Endodermal cell (in vitro differentiated cells): Measurements from ENCODE around the gene KDM5B. TPM values are rescaled to one million over a fixed set of nuclear protein-coding genes. Genes with fewer than 3 reads are reported as not detected.
"Not testable (repeated sequence)": the region's sequence is repeated elsewhere in the genome, so short reads cannot be mapped to it uniquely, and the experiment has no call there.

Experiments
- DNase-seq: peaks from one replicate; pipeline ENCODE4 v3.0.0-alpha.2; 2017
- H3K27ac ChIP-seq: 2 replicates; pipeline ENCODE4 v1.5.1; 2013; ENCODE audit warnings: mild to moderate bottlenecking, low read depth, low read length, moderate library complexity
- H3K27me3 ChIP-seq: 2 replicates; pipeline ENCODE4 v1.6.1; 2013; ENCODE audit warnings: mild to moderate bottlenecking, low read length, moderate library complexity; ENCODE audit not compliant: insufficient read depth, control insufficient read depth, poor library complexity, severe bottlenecking
- H3K36me3 ChIP-seq: 2 replicates; pipeline ENCODE4 v1.7.0; 2013; ENCODE audit warnings: mild to moderate bottlenecking, low read length, moderate library complexity; ENCODE audit not compliant: control insufficient read depth, insufficient read depth
- H3K4me1 ChIP-seq: one replicate; pipeline ENCODE4 v1.7.0; 2013; ENCODE audit warnings: low read length; ENCODE audit not compliant: control insufficient read depth, insufficient read depth
- H3K4me3 ChIP-seq: 2 replicates; pipeline ENCODE4 v1.5.1; 2013; ENCODE audit warnings: mild to moderate bottlenecking, low read length, moderate library complexity
- H3K9ac ChIP-seq: 2 replicates; pipeline ENCODE4 v1.6.1; 2013; ENCODE audit warnings: mild to moderate bottlenecking, low read length, moderate library complexity; ENCODE audit not compliant: poor library complexity, severe bottlenecking; ENCODE audit errors: extremely low read depth
- H3K9me3 ChIP-seq: 2 replicates; pipeline ENCODE4 v1.6.1; 2013; ENCODE audit warnings: mild to moderate bottlenecking, low read length, moderate library complexity; ENCODE audit not compliant: control insufficient read depth
- H3K27ac Mint-ChIP-seq: 2 replicates; pipeline ENCODE4 v1.8.0; 2020; ENCODE audit warnings: mixed read lengths
- H3K27me3 Mint-ChIP-seq: 2 replicates; pipeline ENCODE4 v1.8.0; 2021; ENCODE audit warnings: mild to moderate bottlenecking, mixed read lengths; ENCODE audit not compliant: insufficient read depth
- H3K36me3 Mint-ChIP-seq: 2 replicates; pipeline ENCODE4 v1.8.0; 2020; ENCODE audit warnings: low read depth, mixed read lengths
- H3K4me1 Mint-ChIP-seq: 2 replicates; pipeline ENCODE4 v1.8.0; 2020; ENCODE audit warnings: mixed read lengths
- H3K4me3 Mint-ChIP-seq: 2 replicates; pipeline ENCODE4 v1.8.0; 2020; ENCODE audit warnings: mild to moderate bottlenecking, moderate library complexity, mixed read lengths
- H3K9me3 Mint-ChIP-seq: 2 replicates; pipeline ENCODE4 v1.8.0; 2020; ENCODE audit warnings: mild to moderate bottlenecking, mixed read lengths
- WGBS, 2 experiments: methylation state at CpG; one replicate each; pipeline versions ENCODE4 v1.1.5 to v1.1.7; 2013; ENCODE audit warnings: missing lambda C conversion rate in 2 of 2, mixed read lengths in 1 of 2; ENCODE audit not compliant: insufficient coverage in 1 of 2, insufficient read length in 1 of 2; 5-methylcytosine and 5-hydroxymethylcytosine counted together
- total RNA-seq, 2 donors: library from RNA; stranded (reverse); fragmentation: NEBNext Ultra II Directional in 1 of 2; extraction: Animal tissue kit (Norgen Biotek cat#: 25700) in 1 of 2; gene quantifications; 2 replicates in 1 of 2; 3 replicates in 1 of 2; pipeline ENCODE4 v1.2.1, GENCODE V29; 2021
- TF ChIP-seq, protein P1 (sequence below): fragments of 200-600 bp; sonication (generic); conservative IDR thresholded peaks from 2 replicates; pipeline ENCODE4 v1.5.0; 2021; ENCODE audit warnings: antibody characterized with exemption, mild to moderate bottlenecking

KDM5B gene
- total RNA-seq, 2 donors from 2014 or later: 207 to 219 TPM

DNA sequence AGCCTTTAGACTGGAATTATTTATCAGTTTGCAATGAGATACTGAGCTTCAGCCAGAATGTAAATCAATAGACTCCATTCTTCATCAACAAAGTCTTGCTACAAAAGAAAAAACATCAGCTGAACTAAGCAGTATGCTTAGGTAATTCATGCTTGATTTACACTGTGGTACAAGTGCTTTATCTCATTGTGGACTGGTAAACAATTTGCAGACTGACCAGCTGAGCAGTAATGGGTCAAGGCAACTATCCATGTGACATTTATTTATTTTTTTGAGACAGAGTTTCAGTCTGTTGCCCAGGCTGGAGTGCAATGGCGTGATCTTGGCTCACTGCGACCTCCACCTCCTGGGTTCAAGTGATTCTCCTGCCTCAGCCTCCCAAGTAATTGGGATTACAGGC lies 58.2 kb downstream of the KDM5B start:
- Mint-ChIP-seq H3K4me1 (no peaks in the 10 kb centered on the region), H3K4me3 (no peak overlapping the region), H3K27ac (no peak overlapping the region), H3K27me3 (no peaks in the 10 kb centered on the region), H3K9me3 (peaks cover under 1% of the 10 kb centered on the region), H3K36me3 (peaks cover 87% of the 10 kb centered on the region)
- no peak overlapping the region for H3K4me3 ChIP-seq
- H3K4me1 ChIP-seq: no peaks in the 10 kb centered on the region
- no peak for DNase-seq
- TF ChIP-seq, protein P1, sequence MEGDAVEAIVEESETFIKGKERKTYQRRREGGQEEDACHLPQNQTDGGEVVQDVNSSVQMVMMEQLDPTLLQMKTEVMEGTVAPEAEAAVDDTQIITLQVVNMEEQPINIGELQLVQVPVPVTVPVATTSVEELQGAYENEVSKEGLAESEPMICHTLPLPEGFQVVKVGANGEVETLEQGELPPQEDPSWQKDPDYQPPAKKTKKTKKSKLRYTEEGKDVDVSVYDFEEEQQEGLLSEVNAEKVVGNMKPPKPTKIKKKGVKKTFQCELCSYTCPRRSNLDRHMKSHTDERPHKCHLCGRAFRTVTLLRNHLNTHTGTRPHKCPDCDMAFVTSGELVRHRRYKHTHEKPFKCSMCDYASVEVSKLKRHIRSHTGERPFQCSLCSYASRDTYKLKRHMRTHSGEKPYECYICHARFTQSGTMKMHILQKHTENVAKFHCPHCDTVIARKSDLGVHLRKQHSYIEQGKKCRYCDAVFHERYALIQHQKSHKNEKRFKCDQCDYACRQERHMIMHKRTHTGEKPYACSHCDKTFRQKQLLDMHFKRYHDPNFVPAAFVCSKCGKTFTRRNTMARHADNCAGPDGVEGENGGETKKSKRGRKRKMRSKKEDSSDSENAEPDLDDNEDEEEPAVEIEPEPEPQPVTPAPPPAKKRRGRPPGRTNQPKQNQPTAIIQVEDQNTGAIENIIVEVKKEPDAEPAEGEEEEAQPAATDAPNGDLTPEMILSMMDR: no peak
- H3K27me3 ChIP-seq: no peaks in the 10 kb centered on the region
- no peak overlapping the region for H3K27ac ChIP-seq
- H3K9me3 ChIP-seq: peaks cover 10% of the 10 kb centered on the region
- WGBS, 2 experiments: 96 to 100% methylated on average over 2 of the region's 2 CpGs
- H3K9ac ChIP-seq: no peak overlapping the region
- H3K36me3 ChIP-seq: peaks cover 98% of the 10 kb centered on the region

DNA sequence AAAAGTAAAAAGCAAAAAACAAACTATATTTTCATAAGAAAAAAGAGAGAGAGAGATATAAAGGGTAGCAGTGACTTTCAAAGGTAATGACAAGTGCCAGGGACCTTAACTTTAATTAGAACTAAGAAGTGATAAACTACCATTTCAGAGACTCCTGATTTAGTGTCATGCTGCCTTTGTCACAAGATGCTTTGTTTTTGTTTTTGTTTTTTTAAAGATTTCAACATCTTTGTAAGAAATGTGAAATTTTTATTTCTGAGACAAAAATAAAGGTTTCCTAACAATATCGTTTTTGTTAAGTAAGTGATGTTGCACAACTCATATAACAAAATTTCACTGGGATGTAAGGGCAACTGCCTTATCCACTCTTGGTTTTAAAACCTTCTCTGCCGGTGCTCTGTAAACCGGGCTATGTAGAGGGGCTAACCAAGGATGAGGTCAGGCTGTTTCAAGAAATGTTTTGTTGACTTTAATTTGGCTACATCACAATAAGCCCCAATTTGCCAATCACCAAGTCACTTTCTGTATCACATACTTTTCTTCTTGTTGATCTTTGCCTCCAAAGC lies 62.8 kb downstream of the KDM5B start:
- Histone ChIP-seq H3K9ac (no peak overlapping the region), H3K9me3 (peaks cover 37% of the 10 kb centered on the region), H3K4me1 (no peaks in the 10 kb centered on the region), H3K27me3 (no peaks in the 10 kb centered on the region), H3K27ac (no peak overlapping the region), H3K4me3 (no peak overlapping the region), H3K36me3 (peaks cover 100% of the 10 kb centered on the region)
- Mint-ChIP-seq H3K36me3 (peaks cover 88% of the 10 kb centered on the region), H3K4me1 (no peaks in the 10 kb centered on the region), H3K27ac (no peak overlapping the region), H3K9me3 (peaks cover 5% of the 10 kb centered on the region), H3K27me3 (no peaks in the 10 kb centered on the region), H3K4me3 (no peak overlapping the region)
- no peak for DNase-seq
- WGBS, 2 experiments: 99 to 100% methylated on average over 2 to 3 of the region's 3 CpGs
- TF ChIP-seq, protein P1: no peak

DNA sequence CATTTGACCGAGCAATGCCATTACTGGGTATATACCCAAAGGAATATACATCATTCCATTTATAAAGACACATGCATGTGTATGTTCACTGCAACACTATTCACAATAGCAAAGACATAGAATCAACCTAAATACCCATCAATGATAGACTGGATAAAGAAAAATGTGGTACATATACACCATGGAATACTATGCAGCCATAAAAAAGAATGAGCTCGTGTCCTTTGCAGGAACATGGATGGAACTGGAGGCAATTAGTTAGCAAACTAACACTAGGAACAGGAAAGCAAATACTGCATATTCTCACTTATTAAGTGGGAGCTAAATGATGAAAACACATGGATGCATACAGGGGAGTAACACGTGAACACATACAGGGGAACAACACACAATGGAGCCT lies 63.5 kb downstream of the KDM5B start:
- H3K27ac ChIP-seq, DNase-seq, H3K27ac Mint-ChIP-seq, H3K9ac ChIP-seq, H3K27me3 Mint-ChIP-seq, H3K4me1 Mint-ChIP-seq, H3K9me3 Mint-ChIP-seq, H3K4me3 ChIP-seq, H3K4me1 ChIP-seq, H3K27me3 ChIP-seq, H3K4me3 Mint-ChIP-seq: not testable (repeated sequence)
- peaks cover 87% of the 10 kb centered on the region for H3K36me3 Mint-ChIP-seq
- 90 to 96% methylated on average over 2 to 3 of the region's 3 CpGs for WGBS, 2 experiments
- peaks cover 95% of the 10 kb centered on the region for H3K36me3 ChIP-seq
- peaks cover 37% of the 10 kb centered on the region for H3K9me3 ChIP-seq

DNA sequence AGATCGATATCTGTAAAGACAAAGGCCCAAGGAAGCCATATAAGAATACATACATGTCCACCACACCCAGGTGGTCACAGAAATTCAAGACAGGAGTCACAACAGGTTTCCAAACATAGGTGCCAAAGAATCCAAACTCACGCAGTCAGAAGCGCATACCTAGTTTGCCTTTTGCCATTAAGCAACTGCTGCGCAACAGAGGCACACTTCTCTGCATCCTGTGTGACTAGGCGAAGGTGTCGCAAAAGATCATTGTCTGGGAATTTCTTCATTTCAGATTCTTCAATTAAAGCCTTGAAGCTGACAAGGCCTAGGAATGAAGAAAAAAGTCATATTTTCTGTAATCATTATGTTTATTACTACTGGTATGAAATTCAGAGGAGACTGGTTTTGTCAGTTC lies 65.7 kb downstream of the KDM5B start:
- H3K36me3 Mint-ChIP-seq: peaks cover 79% of the 10 kb centered on the region

More for the DNA sequence above, 65.7 kb downstream of the KDM5B start:
- WGBS, 2 experiments: 97% methylated on average over 5 to 6 of the region's 6 CpGs
- Histone ChIP-seq H3K27me3 (no peaks in the 10 kb centered on the region), H3K9me3 (peaks cover 37% of the 10 kb centered on the region), H3K27ac (no peak overlapping the region), H3K9ac (no peak overlapping the region), H3K4me1 (no peaks in the 10 kb centered on the region), H3K4me3 (no peak overlapping the region), H3K36me3 (peaks cover 89% of the 10 kb centered on the region)
- no peak overlapping the region for H3K27ac Mint-ChIP-seq
- no peaks in the 10 kb centered on the region for H3K27me3 Mint-ChIP-seq
- H3K9me3 Mint-ChIP-seq: peaks cover 5% of the 10 kb centered on the region
- no peak overlapping the region for H3K4me3 Mint-ChIP-seq
- no peak for DNase-seq
- TF ChIP-seq, protein P1: no peak
- H3K4me1 Mint-ChIP-seq: peaks cover 8% of the 10 kb centered on the region
